DOHH2 (cell line): ENCODE measurements around the gene PRKAR2B.
"Not testable (repeated sequence)": the region's sequence is repeated elsewhere in the genome, so short reads cannot be mapped to it uniquely, and the experiment has no call there.

Experiments
- EZH2phosphoT487 ChIP-seq: fragments of 200-600 bp; sonication (generic); IDR thresholded peaks from 2 replicates; pipeline ENCODE4 v1.6.1; 2017; ENCODE audit warnings: borderline replicate concordance, mild to moderate bottlenecking, antibody characterized with exemption, low read length, moderate library complexity, mixed read lengths
- TF ChIP-seq, protein P1 (sequence below): fragments of 200-600 bp; sonication (generic); IDR thresholded peaks from one replicate; pipeline ENCODE4 v1.5.1; 2014; ENCODE audit warnings: antibody characterized with exemption, mild to moderate bottlenecking, low read depth, low read length; ENCODE audit not compliant: poor library complexity, severe bottlenecking

DNA sequence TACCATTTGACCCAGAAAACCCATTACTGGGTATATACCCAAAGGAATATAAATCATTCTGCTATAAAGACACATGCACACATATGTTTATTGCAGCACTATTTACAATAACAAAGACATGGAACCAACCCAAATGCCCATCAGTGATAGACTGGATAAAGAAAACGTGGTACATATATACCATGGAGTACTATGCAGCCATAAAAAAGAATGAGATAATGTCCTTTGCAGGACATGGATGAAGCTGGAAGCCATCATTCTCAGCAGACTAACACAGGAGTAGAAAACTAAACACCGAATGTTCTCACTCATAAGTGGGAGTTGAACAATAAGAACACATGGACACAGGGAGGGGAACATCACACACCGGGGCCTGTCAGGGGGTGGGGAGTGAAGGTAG, 111.2 kb downstream of the PRKAR2B start:
- TF ChIP-seq, protein P1, sequence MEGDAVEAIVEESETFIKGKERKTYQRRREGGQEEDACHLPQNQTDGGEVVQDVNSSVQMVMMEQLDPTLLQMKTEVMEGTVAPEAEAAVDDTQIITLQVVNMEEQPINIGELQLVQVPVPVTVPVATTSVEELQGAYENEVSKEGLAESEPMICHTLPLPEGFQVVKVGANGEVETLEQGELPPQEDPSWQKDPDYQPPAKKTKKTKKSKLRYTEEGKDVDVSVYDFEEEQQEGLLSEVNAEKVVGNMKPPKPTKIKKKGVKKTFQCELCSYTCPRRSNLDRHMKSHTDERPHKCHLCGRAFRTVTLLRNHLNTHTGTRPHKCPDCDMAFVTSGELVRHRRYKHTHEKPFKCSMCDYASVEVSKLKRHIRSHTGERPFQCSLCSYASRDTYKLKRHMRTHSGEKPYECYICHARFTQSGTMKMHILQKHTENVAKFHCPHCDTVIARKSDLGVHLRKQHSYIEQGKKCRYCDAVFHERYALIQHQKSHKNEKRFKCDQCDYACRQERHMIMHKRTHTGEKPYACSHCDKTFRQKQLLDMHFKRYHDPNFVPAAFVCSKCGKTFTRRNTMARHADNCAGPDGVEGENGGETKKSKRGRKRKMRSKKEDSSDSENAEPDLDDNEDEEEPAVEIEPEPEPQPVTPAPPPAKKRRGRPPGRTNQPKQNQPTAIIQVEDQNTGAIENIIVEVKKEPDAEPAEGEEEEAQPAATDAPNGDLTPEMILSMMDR, result not testable (repeated sequence)
- TF ChIP-seq EZH2phosphoT487, result not testable (repeated sequence)
